Upper lobe of left lung (tissue), 6 donors: ENCODE results near the gene KCNK2. TPM values are rescaled to one million over a fixed set of nuclear protein-coding genes. Genes with fewer than 3 reads are reported as not detected.

ENCODE experiments used
- ATAC-seq, 2 donors: fragments of 200-7000 bp; cut with Tn5 transposase; one replicate each; pipeline ENCODE4 v1.9.1; 2022; ENCODE audit warnings: mild to moderate bottlenecking in 2 of 2, moderate library complexity in 2 of 2; ENCODE audit not compliant: low FRiP score in 2 of 2
- DNase-seq, 2 donors: peaks; one replicate each; pipeline ENCODE4 v3.0.0-alpha.2; 2019 to 2020
- H3K27ac ChIP-seq, 4 donors: fragments of 200-600 bp; sonication (generic); one replicate each; pipeline ENCODE4 v1.5.1; 2016 to 2019
- H3K27me3 ChIP-seq, 4 donors: fragments of 200-600 bp; sonication (generic); one replicate each; pipeline ENCODE4 v1.5.1; 2017 to 2019
- H3K36me3 ChIP-seq, 4 donors: fragments of 200-600 bp; sonication (generic); one replicate each; pipeline ENCODE4 v1.5.1; 2016 to 2019
- H3K4me1 ChIP-seq, 4 donors: fragments of 200-600 bp; sonication (generic); one replicate each; pipeline ENCODE4 v1.5.1; 2018 to 2019
- H3K4me3 ChIP-seq, 4 donors: fragments of 200-600 bp; sonication (generic); one replicate each; pipeline ENCODE4 v1.5.1; 2017 to 2019; ENCODE audit warnings: mild to moderate bottlenecking in 2 of 4, moderate library complexity in 1 of 4
- H3K9me3 ChIP-seq, 4 donors: fragments of 200-600 bp; sonication (generic); one replicate each; pipeline ENCODE4 v1.5.1; 2018 to 2019
- CTCF ChIP-seq, 6 experiments: fragments of 450-650 bp in 4 of 6; fragments of 200-600 bp in 2 of 6; sonication (generic) in 2 of 6; IDR thresholded peaks; one replicate each; pipeline ENCODE4 v1.5.1; 2016 to 2019; ENCODE audit warnings: antibody characterized with exemption in 6 of 6
- EP300 ChIP-seq, 4 donors: sonication (generic); formaldehyde crosslinking; IDR thresholded peaks; one replicate each; pipeline ENCODE4 v1.5.1; 2017; ENCODE audit warnings: antibody characterized with exemption in 4 of 4, control low read depth in 2 of 4
- POLR2A ChIP-seq, 4 donors: fragments of 450-650 bp; IDR thresholded peaks; one replicate each; pipeline ENCODE4 v1.5.1; 2016 to 2017; ENCODE audit warnings: antibody characterized with exemption in 4 of 4, mild to moderate bottlenecking in 2 of 4
- POLR2AphosphoS5 ChIP-seq, 2 donors: sonication (generic); formaldehyde crosslinking; IDR thresholded peaks; one replicate each; pipeline ENCODE4 v1.5.1; 2017; ENCODE audit warnings: antibody characterized with exemption in 2 of 2
- WGBS, 2 donors: methylation state at CpG; one replicate each; pipeline ENCODE4 v1.1.5; 2017 to 2018; 5-methylcytosine and 5-hydroxymethylcytosine counted together
- total RNA-seq, 6 donors: library from RNA; depleted of rRNA in 4 of 6; stranded (reverse); fragments of >200 nt in 4 of 6; gene quantifications; one replicate each; pipeline versions ENCODE4 v1.1.0 to v1.2.1, GENCODE V29; 2016 to 2021
- donor health status: DM: no; HTN: no; CAD: no; lungs with moderate emphysema.
- donor health status: DM: no; HTN: yes; CAD: no; lungs with severe emphysema.

KCNK2 gene
- total RNA-seq, 6 donors from 2014 or later = 0.20 to 2.4 (median 0.33) TPM; not detected in 2

GRCh38 chr1:215056584-215056983 lies 26.0 kb upstream of the KCNK2 start:
- Histone ChIP-seq H3K9me3 (no peaks in the 10 kb centered on the region), H3K27ac (no peak overlapping the region), H3K4me3 (no peak overlapping the region), H3K27me3 (no peaks in the 10 kb centered on the region), H3K36me3 (no peaks in the 10 kb centered on the region), H3K4me1 (no peaks in the 10 kb centered on the region)
- TF ChIP-seq POLR2AphosphoS5 (IDR thresholded peaks at IDR 0.05) (no peak), CTCF (IDR thresholded peaks at IDR 0.05) (no peak)
- ATAC-seq (no peak), DNase-seq (no peak)
- 42 to 54% methylated on average over 1 of the region's 1 CpG for WGBS, 2 donors

GRCh38 chr1:215059947-215060346 lies 22.6 kb upstream of the KCNK2 start:
- Histone ChIP-seq H3K27me3 (no peaks in the 10 kb centered on the region), H3K9me3 (no peaks in the 10 kb centered on the region), H3K27ac (no peak overlapping the region), H3K4me3 (no peak overlapping the region), H3K36me3 (no peaks in the 10 kb centered on the region), H3K4me1 (no peaks in the 10 kb centered on the region)
- ATAC-seq (no peak), DNase-seq (no peak)
- TF ChIP-seq POLR2A (IDR thresholded peaks at IDR 0.05) = no peak
- TF ChIP-seq POLR2AphosphoS5 (IDR thresholded peaks at IDR 0.05) = no peak
- TF ChIP-seq CTCF (IDR thresholded peaks at IDR 0.05) = no peak
- no peak for TF ChIP-seq EP300 (IDR thresholded peaks at IDR 0.05)
- whole genome bisulfite sequencing, 2 donors = 91 to 94% methylated on average over 6 to 8 of the region's 8 CpGs

- Histone ChIP-seq H3K9me3 (no peaks in the 10 kb centered on the region), H3K27ac (no peak overlapping the region), H3K4me3 (no peak overlapping the region), H3K27me3 (no peaks in the 10 kb centered on the region), H3K36me3 (no peaks in the 10 kb centered on the region), H3K4me1 (no peaks in the 10 kb centered on the region)
- ATAC-seq (no peak), DNase-seq (no peak)
- WGBS, 2 donors = 82 to 87% methylated on average over 5 of the region's 5 CpGs
- TF ChIP-seq POLR2AphosphoS5 (IDR thresholded peaks at IDR 0.05) (no peak), CTCF (IDR thresholded peaks at IDR 0.05) (no peak), EP300 (IDR thresholded peaks at IDR 0.05) (no peak), POLR2A (IDR thresholded peaks at IDR 0.05) (no peak)
Observed at GRCh38 chr1:215064327-215064726, 18.2 kb upstream of the KCNK2 start.

GRCh38 chr1:215071078-215071477 lies 11.5 kb upstream of the KCNK2 start:
- no peak overlapping the region for H3K4me3 ChIP-seq
- no peaks in the 10 kb centered on the region for H3K27me3 ChIP-seq
- DNase-seq = no peak
- no peak for TF ChIP-seq EP300 (IDR thresholded peaks at IDR 0.05)
- no peak for TF ChIP-seq CTCF (IDR thresholded peaks at IDR 0.05)
- no peaks in the 10 kb centered on the region for H3K36me3 ChIP-seq
- no peaks in the 10 kb centered on the region for H3K4me1 ChIP-seq
- H3K27ac ChIP-seq = no peak overlapping the region
- ATAC-seq = no peak
- H3K9me3 ChIP-seq = no peaks in the 10 kb centered on the region
- WGBS, 2 donors = 44 to 50% methylated on average over 1 of the region's 1 CpG

- Histone ChIP-seq H3K27me3 (no peaks in the 10 kb centered on the region), H3K36me3 (no peaks in the 10 kb centered on the region), H3K4me3 (no peak overlapping the region), H3K4me1 (no peaks in the 10 kb centered on the region), H3K27ac (no peak overlapping the region), H3K9me3 (no peaks in the 10 kb centered on the region)
- WGBS, 2 donors = 48 to 50% methylated on average over 1 of the region's 1 CpG
- no peak for TF ChIP-seq POLR2A (IDR thresholded peaks at IDR 0.05)
- no peak for TF ChIP-seq CTCF (IDR thresholded peaks at IDR 0.05)
- TF ChIP-seq POLR2AphosphoS5 (IDR thresholded peaks at IDR 0.05) = no peak
- no peak for TF ChIP-seq EP300 (IDR thresholded peaks at IDR 0.05)
- no peak for DNase-seq
- ATAC-seq = no peak
Observed at GRCh38 chr1:215076322-215076721, 6.2 kb upstream of the KCNK2 start.
